PC-9 (cell line): ENCODE data around the gene PRSS2. TPM values are rescaled to one million over a fixed set of nuclear protein-coding genes. Genes with fewer than 3 reads are reported as not detected.

Experiments used
- BruUV-seq: library from RNA; stranded (reverse); fragments of 400-500 nt; replicated peaks from 2 replicates; lab custom pipeline; 2021; lab: Mats Ljungman, UMichigan
- CTCF ChIA-PET: fragments of 300-600 bp; sonication (Branson Sonifier 250); formaldehyde crosslinking; loops from one replicate; lab custom pipeline; 2022; ENCODE audit warnings: antibody characterized with exemption; lab: Charles Lee
- POLR2A ChIA-PET: fragments of 300-600 bp; sonication (Branson Sonifier 250); formaldehyde crosslinking; loops from one replicate; lab custom pipeline; 2022; ENCODE audit warnings: antibody characterized with exemption; ENCODE audit not compliant: unreplicated experiment; lab: Charles Lee
- DNase-seq, 2 experiments: peaks; one replicate each; pipeline versions ENCODE4 v3.0.0 to v3.0.0-alpha.2; 2015 to 2022; ENCODE audit warnings: mixed read lengths in 1 of 2
- H2AFZ ChIP-seq: fragments of 200-600 bp; sonication (generic); 2 replicates; pipeline ENCODE4 v1.8.1; 2017; ENCODE audit warnings: antibody characterized with exemption
- H3F3A ChIP-seq: fragments of 200-600 bp; sonication (generic); 2 replicates; pipeline ENCODE4 v1.8.1; 2017; ENCODE audit warnings: antibody characterized with exemption, mild to moderate bottlenecking, low read depth; ENCODE audit not compliant: insufficient read depth
- H3K27ac ChIP-seq: fragments of 200-600 bp; sonication (generic); 2 replicates; pipeline ENCODE4 v1.6.1; 2016; ENCODE audit warnings: mixed run types
- H3K27me3 ChIP-seq: fragments of 200-600 bp; sonication (generic); 2 replicates; pipeline ENCODE4 v1.6.1; 2016; ENCODE audit warnings: low read depth, mixed run types; ENCODE audit not compliant: insufficient read depth
- H3K36me3 ChIP-seq: fragments of 200-600 bp; sonication (generic); 2 replicates; pipeline ENCODE4 v1.6.1; 2016; ENCODE audit warnings: low read depth, mixed run types
- H3K4me1 ChIP-seq: fragments of 200-600 bp; sonication (generic); replicated peaks from 2 replicates; pipeline ENCODE4 v1.6.1; 2016; ENCODE audit warnings: mixed run types; ENCODE audit not compliant: insufficient read depth
- H3K4me2 ChIP-seq: fragments of 200-600 bp; sonication (generic); 2 replicates; pipeline ENCODE4 v1.6.1; 2017; ENCODE audit warnings: mixed run types
- H3K4me3 ChIP-seq: fragments of 200-600 bp; sonication (generic); 2 replicates; pipeline ENCODE4 v1.6.1; 2016; ENCODE audit warnings: mixed run types
- H3K79me2 ChIP-seq: fragments of 200-600 bp; sonication (generic); 2 replicates; pipeline ENCODE4 v1.6.1; 2017; ENCODE audit warnings: low read depth, mixed run types
- H3K9me2 ChIP-seq: fragments of 200-600 bp; sonication (generic); 2 replicates; pipeline ENCODE4 v1.8.1; 2017; ENCODE audit warnings: mild to moderate bottlenecking; ENCODE audit not compliant: insufficient read depth
- H3K9me3 ChIP-seq: fragments of 200-600 bp; sonication (generic); 2 replicates; pipeline ENCODE4 v1.8.1; 2016; ENCODE audit warnings: low read depth; ENCODE audit not compliant: insufficient read depth
- H4K20me1 ChIP-seq: fragments of 200-600 bp; sonication (generic); 2 replicates; pipeline ENCODE4 v1.8.1; 2017; ENCODE audit not compliant: insufficient read depth
- EZH2 ChIP-seq: fragments of 200-600 bp; sonication (generic); IDR thresholded peaks from 2 replicates; pipeline ENCODE4 v1.8.0; 2017; ENCODE audit warnings: antibody characterized with exemption, low read depth
- intact Hi-C: fragments of 100-400 bp; cut with micrococcal nuclease; formaldehyde crosslinking; loops from one replicate; pipeline ENCODE4 v1.10.0; 2022; ENCODE audit not compliant: unreplicated experiment
- total RNA-seq: library from RNA; stranded (reverse); gene quantifications from 2 replicates; pipeline ENCODE4 v1.2.3, GENCODE V29; 2021
- TF ChIP-seq, protein P1 (sequence below): fragments of 200-600 bp; sonication (generic); conservative IDR thresholded peaks from 2 replicates; pipeline ENCODE4 v1.6.1; 2017; ENCODE audit warnings: mixed run types, antibody characterized with exemption, mild to moderate bottlenecking, moderate library complexity

PRSS2 gene
- total RNA-seq, 1 experiment from 2014 or later, result not detected

DNA sequence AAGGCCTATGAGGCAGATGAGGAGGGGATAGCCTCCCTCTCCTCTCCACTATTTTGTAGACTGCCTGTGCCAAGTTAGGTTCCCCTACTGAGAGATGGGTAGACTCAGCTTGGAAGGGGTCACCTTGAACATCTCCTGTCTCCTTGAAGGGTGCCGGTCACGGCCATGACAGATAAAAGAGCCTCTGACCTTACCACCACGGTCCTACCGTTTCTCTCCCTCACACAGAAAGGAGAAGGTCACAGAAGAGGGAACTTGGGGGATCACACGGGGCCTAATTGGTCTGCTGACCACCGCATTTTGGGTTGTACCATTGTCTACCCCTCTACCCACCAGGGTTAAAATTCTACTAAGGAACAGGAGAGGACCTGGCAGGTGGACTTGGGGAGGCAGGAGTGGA lies 17.0 kb downstream of the PRSS2 start:
- no peak for DNase-seq
- no peaks in the 10 kb centered on the region; the same call in 1 of the 2 replicates for H3F3A ChIP-seq
- H3K4me3 ChIP-seq, result no peak overlapping the region
- CTCF ChIA-PET, result no interaction called here
- no TSS peak for BruUV-seq
- H3K9me3 ChIP-seq, result no peaks in the 10 kb centered on the region; the same call in 1 of the 2 replicates
- H3K27me3 ChIP-seq, result no peaks in the 10 kb centered on the region
- POLR2A ChIA-PET, result no interaction called here
- no peaks in the 10 kb centered on the region for H3K36me3 ChIP-seq
- no peak overlapping the region for H2AFZ ChIP-seq
- H3K4me1 ChIP-seq, result peaks cover 18% of the 10 kb centered on the region
- H3K79me2 ChIP-seq, result no peaks in the 10 kb centered on the region
- H3K4me2 ChIP-seq, result no peak overlapping the region
- intact Hi-C loops, result no loop called here
- no peak overlapping the region for H3K27ac ChIP-seq
- H3K9me2 ChIP-seq, result no peaks in the 10 kb centered on the region
- no peak for TF ChIP-seq EZH2
- TF ChIP-seq, protein P1, sequence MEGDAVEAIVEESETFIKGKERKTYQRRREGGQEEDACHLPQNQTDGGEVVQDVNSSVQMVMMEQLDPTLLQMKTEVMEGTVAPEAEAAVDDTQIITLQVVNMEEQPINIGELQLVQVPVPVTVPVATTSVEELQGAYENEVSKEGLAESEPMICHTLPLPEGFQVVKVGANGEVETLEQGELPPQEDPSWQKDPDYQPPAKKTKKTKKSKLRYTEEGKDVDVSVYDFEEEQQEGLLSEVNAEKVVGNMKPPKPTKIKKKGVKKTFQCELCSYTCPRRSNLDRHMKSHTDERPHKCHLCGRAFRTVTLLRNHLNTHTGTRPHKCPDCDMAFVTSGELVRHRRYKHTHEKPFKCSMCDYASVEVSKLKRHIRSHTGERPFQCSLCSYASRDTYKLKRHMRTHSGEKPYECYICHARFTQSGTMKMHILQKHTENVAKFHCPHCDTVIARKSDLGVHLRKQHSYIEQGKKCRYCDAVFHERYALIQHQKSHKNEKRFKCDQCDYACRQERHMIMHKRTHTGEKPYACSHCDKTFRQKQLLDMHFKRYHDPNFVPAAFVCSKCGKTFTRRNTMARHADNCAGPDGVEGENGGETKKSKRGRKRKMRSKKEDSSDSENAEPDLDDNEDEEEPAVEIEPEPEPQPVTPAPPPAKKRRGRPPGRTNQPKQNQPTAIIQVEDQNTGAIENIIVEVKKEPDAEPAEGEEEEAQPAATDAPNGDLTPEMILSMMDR, result no peak
- no peaks in the 10 kb centered on the region for H4K20me1 ChIP-seq

DNA sequence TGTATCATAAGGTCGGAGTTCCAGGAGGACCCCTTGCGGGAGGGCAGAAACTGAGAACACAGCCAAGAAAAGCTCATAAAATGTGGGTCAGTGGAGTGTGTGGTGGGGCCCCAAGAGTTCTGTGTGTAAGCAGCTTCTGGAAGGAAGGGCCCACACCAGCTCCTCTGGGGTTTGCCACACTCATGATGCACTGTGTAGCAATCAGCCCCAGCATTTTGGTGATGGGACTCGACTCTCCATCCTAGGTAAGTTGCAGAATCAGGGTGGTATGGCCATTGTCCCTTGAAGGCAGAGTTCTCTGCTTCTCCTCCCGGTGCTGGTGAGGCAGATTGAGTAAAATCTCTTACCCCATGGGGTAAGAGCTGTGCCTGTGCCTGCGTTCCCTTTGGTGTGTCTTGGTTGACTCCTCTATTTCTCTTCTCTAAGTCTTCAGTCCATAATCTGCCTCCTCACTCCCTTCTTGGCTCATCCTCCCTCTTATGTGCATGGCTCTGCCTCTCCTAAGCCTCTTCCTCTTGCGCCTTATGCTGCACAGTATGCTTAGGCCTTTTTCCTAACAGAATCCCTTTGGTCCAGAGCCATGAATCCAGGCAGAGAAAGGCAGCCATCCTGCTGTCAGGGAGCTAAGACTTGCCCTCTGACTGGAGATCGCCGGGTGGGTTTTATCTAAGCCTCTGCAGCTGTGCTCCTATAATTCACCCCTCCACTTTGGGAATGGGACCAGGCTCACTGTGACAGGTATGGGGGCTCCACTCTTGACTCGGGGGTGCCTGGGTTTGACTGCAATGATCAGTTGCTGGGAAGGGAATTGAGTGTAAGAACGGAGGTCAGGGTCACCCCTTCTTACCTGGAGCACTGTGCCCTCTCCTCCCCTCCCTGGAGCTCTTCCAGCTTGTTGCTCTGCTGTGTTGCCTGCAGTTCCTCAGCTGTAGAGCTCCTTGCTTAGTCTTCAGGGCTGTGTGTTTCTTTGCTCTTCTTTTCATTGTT lies 17.8 kb downstream of the PRSS2 start:
- Histone ChIP-seq H3K9me2 (no peaks in the 10 kb centered on the region), H3K9me3 (no peaks in the 10 kb centered on the region; the same call in 1 of the 2 replicates), H3K27ac (no peak overlapping the region), H3K36me3 (no peaks in the 10 kb centered on the region), H3K4me2 (no peak overlapping the region), H3K4me3 (no peak overlapping the region), H2AFZ (no peak overlapping the region), H3K4me1 (peaks cover 24% of the 10 kb centered on the region), H3K79me2 (no peaks in the 10 kb centered on the region), H3K27me3 (no peaks in the 10 kb centered on the region), H3F3A (peaks cover 4% of the 10 kb centered on the region; the same call in 1 of the 2 replicates), H4K20me1 (no peaks in the 10 kb centered on the region)
- POLR2A ChIA-PET, result interaction anchor here (0.5 kb wide), 2 partner anchors 51 to 582 kb away, joined by 3 read pairs; no protein-coding TSS in a partner anchor
- BruUV-seq, result no TSS peak
- CTCF ChIA-PET, result no interaction called here
- intact Hi-C loops, result no loop called here
- TF ChIP-seq, protein P1, result no peak
- TF ChIP-seq EZH2, result no peak
- DNase-seq, result no peak

DNA sequence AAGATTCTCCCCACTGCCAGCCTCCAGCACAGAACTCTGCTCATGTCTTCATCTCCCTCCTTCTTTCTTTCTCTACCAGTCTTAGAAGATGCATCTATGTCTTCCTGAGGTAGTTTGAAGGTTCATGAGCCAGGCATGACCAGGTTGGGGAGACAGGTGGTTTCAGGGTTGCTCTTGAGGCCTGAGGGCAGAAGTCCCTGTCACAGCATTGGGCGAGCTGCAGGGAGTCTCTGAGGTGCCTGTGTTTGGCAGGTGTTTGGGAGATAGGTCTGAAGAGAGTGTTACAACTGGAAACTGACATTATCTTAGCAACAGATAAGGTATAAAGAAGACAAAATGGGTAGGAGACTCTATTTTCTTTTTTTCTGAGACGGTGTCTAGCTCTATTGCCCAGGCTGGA lies 18.7 kb downstream of the PRSS2 start:
- no peaks in the 10 kb centered on the region for H3K79me2 ChIP-seq
- H4K20me1 ChIP-seq, result no peaks in the 10 kb centered on the region
- ChIA-PET POLR2A (no interaction called here), CTCF (no interaction called here)
- H2AFZ ChIP-seq, result no peak overlapping the region
- H3K36me3 ChIP-seq, result no peaks in the 10 kb centered on the region
- peaks cover 5% of the 10 kb centered on the region; the same call in 1 of the 2 replicates for H3F3A ChIP-seq
- H3K4me2 ChIP-seq, result no peak overlapping the region
- DNase-seq, result no peak
- no peak overlapping the region for H3K4me3 ChIP-seq
- H3K27me3 ChIP-seq, result no peaks in the 10 kb centered on the region
- H3K9me3 ChIP-seq, result no peaks in the 10 kb centered on the region; the same call in 1 of the 2 replicates
- H3K27ac ChIP-seq, result no peak overlapping the region
- intact Hi-C loops, result no loop called here
- no TSS peak for BruUV-seq
- peaks cover 24% of the 10 kb centered on the region for H3K4me1 ChIP-seq
- no peaks in the 10 kb centered on the region for H3K9me2 ChIP-seq
- no peak for TF ChIP-seq EZH2
- TF ChIP-seq, protein P1, result no peak
